Suppressor macrophage treated with lipopolysaccharide for 4 hours (primary cell): ENCODE measurements around the gene SEBOX.
A peak's percentile ranks its signal among the peaks of the same experiment; 100 is the strongest.
"Not testable (repeated sequence)": the region's sequence is repeated elsewhere in the genome, so short reads cannot be mapped to it uniquely, and the experiment has no call there.

Experiments used
- DNase-seq: peaks from one replicate; pipeline ENCODE4 v3.0.0-alpha.2; 2020

The SEBOX gene

DNA sequence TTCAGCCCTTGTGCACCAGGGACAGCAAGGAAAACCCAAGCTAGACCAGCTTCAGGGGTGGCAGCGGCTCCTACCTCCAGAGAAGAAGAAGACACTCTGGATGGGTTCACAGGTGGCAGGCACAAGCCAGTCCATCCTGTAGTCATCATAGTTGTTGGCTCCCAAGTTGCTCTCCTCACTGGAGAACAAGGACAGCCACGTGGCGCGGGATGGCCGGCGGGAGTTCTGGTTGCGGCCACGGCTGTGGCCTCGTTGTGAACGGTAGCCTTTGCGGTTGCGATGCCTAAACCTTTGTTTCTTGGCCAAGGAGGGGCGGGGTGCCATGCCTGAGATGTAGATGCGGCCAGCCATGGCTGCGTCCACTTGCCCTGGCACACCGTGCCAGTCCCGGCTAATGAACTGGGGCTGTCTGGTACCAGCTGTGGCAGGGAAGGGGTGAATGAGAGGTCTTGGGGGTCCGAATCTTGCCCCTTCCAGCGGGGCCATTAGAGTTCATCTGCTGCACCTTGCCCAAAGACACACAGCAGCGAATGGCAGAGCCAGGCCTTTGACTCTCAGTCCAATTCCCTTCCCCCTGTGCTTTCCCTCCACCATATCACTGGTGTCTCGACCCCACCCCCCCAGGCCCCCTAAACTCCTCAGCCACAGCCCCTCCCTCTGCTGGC, 2.8 kb upstream of the SEBOX start:
- DNase-seq = no peak

- no peak for DNase-seq
These were observed 1.6 kb upstream of the SEBOX start for GRCh38 chr17:28366605-28367004.

DNA sequence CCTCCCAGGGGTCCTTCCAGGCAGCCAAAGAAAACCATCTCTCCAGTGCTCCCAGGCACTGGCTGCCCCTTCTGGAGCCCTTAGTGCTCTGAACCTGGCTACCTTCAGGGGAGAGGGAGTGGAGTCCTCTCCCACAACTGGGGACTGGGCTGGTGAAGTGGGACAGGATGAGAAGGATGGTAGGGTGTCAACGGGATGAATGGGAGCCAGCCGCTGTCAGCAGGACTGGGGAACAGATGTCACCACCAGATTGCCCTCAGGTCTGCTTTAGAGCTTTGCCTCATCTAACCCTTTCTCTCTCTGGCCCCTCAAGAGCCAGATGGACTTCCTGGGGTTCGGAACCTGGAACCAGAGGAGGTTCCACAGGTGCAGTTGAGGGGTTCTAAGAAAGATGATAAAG, 488 bp upstream of the SEBOX start:
- no peak for DNase-seq

- no peak for DNase-seq
These were observed 986 bp downstream of the SEBOX start for GRCh38 chr17:28363776-28364650.

DNA sequence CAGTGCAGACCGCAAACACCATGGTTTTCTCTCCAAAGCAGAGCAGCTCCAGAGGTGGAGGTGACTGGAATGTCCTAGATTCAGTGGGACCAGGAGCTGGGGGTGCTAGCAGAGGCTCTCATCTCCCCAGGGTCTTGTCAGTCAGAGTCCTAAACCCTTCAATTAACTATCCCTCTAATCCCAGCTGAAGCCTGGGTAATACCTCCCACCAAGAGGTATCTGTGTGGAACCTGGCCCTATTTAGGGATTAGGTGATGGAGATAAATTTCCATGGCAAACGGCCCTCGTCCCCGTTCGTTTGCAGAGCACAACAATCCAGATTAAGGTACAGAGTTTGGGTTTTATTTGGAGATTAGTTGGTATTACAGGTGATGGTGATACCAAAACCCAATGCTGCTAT, 1.8 kb downstream of the SEBOX start:
- no peak for DNase-seq

DNA sequence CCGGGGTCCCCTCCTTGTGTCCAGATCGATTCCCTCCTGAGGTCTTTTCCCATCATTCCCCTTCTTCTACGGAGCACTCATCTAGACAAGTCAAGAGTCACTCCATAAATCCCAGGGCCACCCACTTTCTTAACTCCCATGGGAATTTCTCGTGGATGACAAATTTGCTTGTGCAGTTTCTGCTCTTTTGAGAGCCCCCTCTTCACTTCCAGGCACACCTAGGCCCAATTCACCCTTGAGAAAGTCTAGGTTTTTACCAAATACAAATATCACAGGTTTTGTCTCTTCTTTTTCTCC, 7.2 kb downstream of the SEBOX start:
- no peak for DNase-seq

GRCh38 chr17:28357061-28357900, 7.7 kb downstream of the SEBOX start, which contains the start of gene POLDIP2:
POLDIP2 (minus strand) TSS chr17:28357527; CDS start chr17:28357448, 79 bp downstream.
- peak; percentile 98 for DNase-seq

GRCh38 chr17:28350271-28350670, 14.7 kb downstream of the SEBOX start:
- no peak for DNase-seq

- no peak for DNase-seq
These were observed 16.0 kb downstream of the SEBOX start for GRCh38 chr17:28348979-28349378.

DNA sequence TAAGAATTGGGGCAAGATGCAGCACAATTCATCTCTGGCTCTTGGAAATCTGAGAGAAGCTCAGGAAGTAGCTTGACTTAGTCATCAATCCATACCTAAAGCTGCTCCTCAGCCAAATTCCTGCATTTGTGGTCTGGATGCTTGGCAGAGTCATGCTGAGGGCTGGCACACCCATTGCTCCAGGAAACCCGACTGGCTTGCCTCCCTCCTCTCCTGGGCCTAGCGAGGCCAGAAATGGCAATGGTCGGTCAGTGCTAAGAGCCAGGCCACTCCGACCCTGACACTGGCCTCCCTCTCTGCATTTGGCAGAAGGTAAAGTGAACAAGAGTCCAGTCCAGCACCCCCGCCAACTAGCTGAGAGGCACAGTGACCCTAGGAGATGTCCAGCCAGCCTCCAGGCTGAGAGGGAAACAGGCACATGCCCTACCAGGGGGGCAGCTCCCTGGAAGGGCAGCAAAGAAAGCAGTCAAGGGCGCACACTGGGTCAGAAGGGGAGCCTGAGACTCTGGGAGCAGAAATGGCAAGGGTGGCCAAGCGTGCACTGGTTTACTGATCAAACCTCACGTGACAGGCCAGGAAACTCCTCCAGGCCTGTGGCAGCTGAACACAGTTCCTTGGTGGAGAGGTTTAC, 17.6 kb downstream of the SEBOX start:
- no peak for DNase-seq

DNA sequence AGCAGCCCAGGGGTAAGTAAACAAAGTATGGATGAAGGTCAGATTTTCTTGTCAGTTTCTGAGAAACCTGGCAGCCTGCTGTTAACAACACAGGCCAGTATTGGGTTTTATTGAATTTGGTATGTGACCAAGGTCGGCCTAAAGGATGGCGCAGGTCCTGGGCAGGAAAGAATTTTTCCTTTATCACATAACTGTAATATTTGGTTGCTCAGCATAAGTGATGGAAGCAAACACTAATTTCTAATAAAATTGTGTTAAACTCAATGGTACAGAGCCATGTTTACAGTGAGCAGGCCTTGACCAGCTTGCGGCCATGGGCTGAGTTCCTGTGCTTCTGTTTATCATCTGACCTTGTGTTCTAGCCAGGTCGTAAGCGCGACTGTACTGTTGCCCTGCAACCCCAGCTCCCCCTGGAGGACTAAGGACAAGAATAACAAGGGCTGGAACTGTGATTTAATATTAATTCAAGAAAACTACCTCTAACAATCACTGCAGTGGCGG, 18.2 kb downstream of the SEBOX start:
- DNase-seq = no peak

GRCh38 chr17:28346199-28346580, 18.8 kb downstream of the SEBOX start:
- no peak for DNase-seq

- no peak for DNase-seq
These were observed 19.4 kb downstream of the SEBOX start for GRCh38 chr17:28345419-28346198.

DNA sequence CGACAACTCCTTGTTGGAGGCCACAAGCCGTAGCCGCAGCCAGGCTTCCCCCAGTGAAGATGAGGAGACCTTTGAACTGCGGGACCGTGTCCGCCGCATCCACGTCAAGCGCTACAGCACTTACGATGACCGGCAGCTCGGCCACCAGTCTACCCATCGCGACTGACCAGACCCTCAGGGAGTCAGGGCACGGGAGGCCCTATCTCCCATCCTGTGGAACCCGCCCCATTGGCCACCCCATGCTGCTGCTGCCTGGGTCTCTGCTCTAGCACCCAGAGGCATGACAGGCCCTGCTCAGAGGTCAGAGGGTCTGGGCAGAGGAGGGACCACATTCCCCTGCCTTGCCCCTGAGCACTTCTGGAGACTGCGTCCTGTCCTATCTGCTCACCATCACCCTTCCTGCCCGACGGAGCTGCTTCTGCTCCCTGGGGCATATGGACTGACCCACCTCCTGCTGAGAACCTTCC, 20.5 kb downstream of the SEBOX start:
- DNase-seq = no peak

DNA sequence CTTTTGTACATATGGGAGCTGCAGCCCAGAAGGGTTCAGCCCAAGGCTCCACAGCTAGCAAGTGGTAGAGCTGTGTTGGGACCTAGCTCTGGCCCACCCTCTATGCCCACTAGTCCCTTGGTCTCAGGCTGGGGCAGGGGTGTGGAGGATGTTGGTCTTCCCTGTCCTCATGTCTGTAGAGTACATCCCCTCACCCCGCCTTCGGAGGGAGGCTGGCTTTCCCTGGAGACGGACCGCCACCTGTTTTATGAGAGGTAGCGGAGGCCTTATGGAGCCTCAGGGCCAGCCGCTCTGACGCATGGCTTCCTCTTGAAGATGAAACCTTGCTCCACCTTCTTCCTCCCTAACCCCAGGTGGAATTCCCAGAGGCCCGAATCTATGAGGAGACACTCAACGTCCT, 21.0 kb downstream of the SEBOX start:
- no peak for DNase-seq

GRCh38 chr17:28343491-28343932, 21.5 kb downstream of the SEBOX start:
- DNase-seq = no peak

GRCh38 chr17:28342313-28342712, 22.7 kb downstream of the SEBOX start:
- DNase-seq = no peak

DNA sequence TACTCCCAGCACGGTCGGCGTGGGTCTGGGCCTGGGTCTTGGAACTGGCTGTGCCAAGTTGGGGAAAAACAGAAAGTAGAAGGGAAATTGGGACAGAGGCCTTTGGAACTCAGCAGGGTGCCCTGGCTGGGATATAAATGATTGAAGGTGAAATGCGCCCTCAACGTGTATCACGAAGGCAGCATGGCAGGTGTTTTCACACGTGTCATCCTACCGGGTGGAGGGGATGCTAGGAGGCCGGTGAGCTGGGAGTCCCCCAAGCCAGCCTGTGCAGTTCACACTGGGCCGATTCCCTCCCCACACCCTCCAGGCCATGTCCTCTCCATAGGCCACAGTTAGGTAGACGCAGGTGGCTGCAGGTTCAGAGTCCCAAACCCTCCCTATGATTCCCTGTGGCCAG, 23.5 kb downstream of the SEBOX start:
- DNase-seq = no peak

DNA sequence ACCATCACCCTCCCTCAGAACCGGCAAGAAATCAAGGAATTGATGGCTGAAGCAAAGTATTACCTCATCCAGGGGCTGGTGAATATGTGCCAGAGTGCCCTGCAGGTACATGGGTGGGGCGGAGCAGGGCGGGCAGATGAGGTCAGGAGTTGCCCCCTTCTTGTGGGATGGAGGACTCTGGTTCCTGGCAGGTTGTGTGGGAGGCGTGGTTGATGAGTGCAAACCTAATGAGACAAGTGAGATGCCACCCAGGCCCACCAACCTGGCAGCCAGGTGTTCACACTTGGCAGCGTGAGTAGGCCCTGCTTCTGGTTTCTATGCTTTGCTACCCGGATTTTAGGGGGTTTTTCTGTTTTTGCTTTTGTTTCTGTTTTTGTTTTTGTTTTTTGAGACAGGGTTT, 24.6 kb downstream of the SEBOX start:
- no peak for DNase-seq

DNA sequence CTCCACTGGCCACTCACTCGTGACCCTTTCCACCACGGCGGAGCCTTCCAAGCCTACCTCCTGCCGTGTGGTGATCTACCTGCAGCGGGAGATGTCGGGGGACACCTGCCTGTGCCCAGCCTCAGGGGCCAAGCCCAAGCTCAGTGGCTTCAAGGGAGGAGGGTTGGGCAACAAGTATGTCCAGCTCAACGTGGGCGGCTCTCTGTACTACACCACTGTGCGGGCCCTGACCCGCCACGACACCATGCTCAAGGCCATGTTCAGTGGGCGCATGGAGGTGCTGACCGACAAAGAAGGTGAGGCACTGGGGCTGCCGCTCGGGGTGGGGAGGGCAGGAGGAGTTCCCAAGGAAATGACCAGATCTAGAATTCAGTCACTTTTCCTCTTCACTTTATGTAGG, 25.6 kb downstream of the SEBOX start:
- no peak for DNase-seq

- not testable (repeated sequence) for DNase-seq
These were observed 26.2 kb downstream of the SEBOX start for GRCh38 chr17:28338769-28339212.
